Liver (tissue), 9 donors: ENCODE results near the gene MAGI1. TPM values are rescaled to one million over a fixed set of nuclear protein-coding genes. Genes with fewer than 3 reads are reported as not detected.

ENCODE experiments used
- DNase-seq: peaks from one replicate; pipeline ENCODE4 v3.0.0-alpha.2; 2017; ENCODE audit warnings: low spot score
- H3K27ac ChIP-seq, 2 donors: one replicate each; pipeline ENCODE4 v1.7.0; 2013; ENCODE audit warnings: inconsistent platforms in 2 of 2, low read length in 2 of 2, control low read depth in 1 of 2, low read depth in 1 of 2, mild to moderate bottlenecking in 1 of 2
- H3K27me3 ChIP-seq, 4 donors: one replicate each; pipeline versions ENCODE4 v1.6.1 to v1.7.0; 2013; ENCODE audit warnings: low read length in 3 of 4, inconsistent platforms in 1 of 4, mild to moderate bottlenecking in 1 of 4, moderate library complexity in 1 of 4; ENCODE audit not compliant: control insufficient read depth in 4 of 4, insufficient read depth in 4 of 4
- H3K36me3 ChIP-seq, 4 donors: one replicate each; pipeline versions ENCODE4 v1.6.1 to v1.7.0; 2013; ENCODE audit warnings: low read length in 3 of 4, mild to moderate bottlenecking in 3 of 4, low read depth in 1 of 4, moderate library complexity in 1 of 4; ENCODE audit not compliant: control insufficient read depth in 4 of 4, insufficient read depth in 3 of 4
- H3K4me1 ChIP-seq, 4 donors: one replicate each; pipeline versions ENCODE4 v1.6.1 to v1.7.0; 2013; ENCODE audit warnings: low read length in 3 of 4, mild to moderate bottlenecking in 3 of 4, moderate library complexity in 1 of 4; ENCODE audit not compliant: control insufficient read depth in 4 of 4, insufficient read depth in 4 of 4
- H3K4me3 ChIP-seq, 3 donors: one replicate each; pipeline versions ENCODE4 v1.6.1 to v1.7.0; 2013; ENCODE audit warnings: low read length in 3 of 3, control low read depth in 1 of 3, low read depth in 1 of 3, mild to moderate bottlenecking in 1 of 3
- H3K9ac ChIP-seq, 2 donors: one replicate each; pipeline ENCODE4 v1.7.0; 2013; ENCODE audit warnings: low read length in 2 of 2, mild to moderate bottlenecking in 2 of 2, moderate library complexity in 2 of 2, control low read depth in 1 of 2, low read depth in 1 of 2
- H3K9me3 ChIP-seq, 4 donors: one replicate each; pipeline versions ENCODE4 v1.6.1 to v1.7.0; 2013; ENCODE audit warnings: low read length in 3 of 4; ENCODE audit not compliant: control insufficient read depth in 4 of 4
- ATF3 ChIP-seq: IDR thresholded peaks from 2 replicates; pipeline ENCODE4 v1.6.1; 2016; ENCODE audit warnings: antibody characterized with exemption
- FOXA1 ChIP-seq: IDR thresholded peaks from 2 replicates; pipeline ENCODE4 v1.6.1; 2016; ENCODE audit warnings: antibody characterized with exemption
- FOXA2 ChIP-seq: IDR thresholded peaks from 2 replicates; pipeline ENCODE4 v1.6.1; 2016; ENCODE audit warnings: antibody characterized with exemption
- GABPA ChIP-seq, 2 donors: IDR thresholded peaks in 1 of 2; conservative IDR thresholded peaks in 1 of 2; 2 replicates each; pipeline ENCODE4 v1.6.1; 2016; ENCODE audit warnings: antibody characterized with exemption in 2 of 2, mild to moderate bottlenecking in 1 of 2, moderate library complexity in 1 of 2
- HNF4A ChIP-seq, 2 donors: conservative IDR thresholded peaks; 2 replicates each; pipeline ENCODE4 v1.6.1; 2016; ENCODE audit warnings: antibody characterized with exemption in 2 of 2, mild to moderate bottlenecking in 2 of 2
- JUND ChIP-seq, 2 donors: IDR thresholded peaks; 2 replicates each; pipeline ENCODE4 v1.6.1; 2016; ENCODE audit warnings: antibody characterized with exemption in 2 of 2
- NR2F2 ChIP-seq: IDR thresholded peaks from 2 replicates; pipeline ENCODE4 v1.6.1; 2016; ENCODE audit warnings: antibody characterized with exemption
- RAD21 ChIP-seq, 2 donors: IDR thresholded peaks; 2 replicates each; pipeline ENCODE4 v1.6.1; 2016; ENCODE audit warnings: antibody characterized with exemption in 2 of 2, mild to moderate bottlenecking in 2 of 2
- REST ChIP-seq: IDR thresholded peaks from 2 replicates; pipeline ENCODE4 v1.6.1; 2016; ENCODE audit warnings: antibody characterized with exemption, mild to moderate bottlenecking
- YY1 ChIP-seq: IDR thresholded peaks from 2 replicates; pipeline ENCODE4 v1.6.1; 2016; ENCODE audit warnings: antibody characterized with exemption, mild to moderate bottlenecking
- ZBTB33 ChIP-seq: IDR thresholded peaks from 2 replicates; pipeline ENCODE4 v1.6.1; 2016; ENCODE audit warnings: antibody characterized with exemption
- WGBS: extraction: QIAGEN DNeasy Blood & Tissue Kit; methylation state at CpG from one replicate; pipeline ENCODE4 v1.1.7; 2013; 5-methylcytosine and 5-hydroxymethylcytosine counted together
- polyA plus RNA-seq, 2 donors: library from polyadenylated mRNA; stranded (reverse) in 1 of 2; unstranded in 1 of 2; fragments of 200-250 nt in 1 of 2; fragments of >200 nt in 1 of 2; fragmentation: Nextera tagmentation in 1 of 2; extraction: Ambion mirVana in 1 of 2; gene quantifications; one replicate each; pipeline versions ENCODE4 v1.2.1 to v1.2.3, GENCODE V29; 2013 to 2015
- total RNA-seq, 2 donors: library from RNA; depleted of rRNA; stranded (reverse); fragments of >200 nt; gene quantifications; one replicate each; pipeline ENCODE4 v1.2.3, GENCODE V29; 2014
- donor health status: healthy.
- donor health status: healthy.
- donor health status: healthy.
- donor health status: healthy.
- donor health status: healthy.

MAGI1 gene
- total and polyA plus RNA-seq, 4 donors, result 9.6 to 68.8 (median 14.0) TPM

GRCh38 chr3:65963787-65964677 lies 74.7 kb downstream of the MAGI1 start:
- no peak for DNase-seq
- peak overlapping the region; percentile 27 to 43 for H3K27ac ChIP-seq
- no peak for TF ChIP-seq GABPA (IDR thresholded peaks at IDR 0.05 in 1 of 2, conservative IDR thresholded peaks at IDR 0.05 in 1 of 2)
- peak in 1 of 2 donors; percentile 49 for TF ChIP-seq JUND (IDR thresholded peaks at IDR 0.05)
- TF ChIP-seq HNF4A (conservative IDR thresholded peaks at IDR 0.05), result peak in 1 of 2 donors; percentile 18

DNA sequence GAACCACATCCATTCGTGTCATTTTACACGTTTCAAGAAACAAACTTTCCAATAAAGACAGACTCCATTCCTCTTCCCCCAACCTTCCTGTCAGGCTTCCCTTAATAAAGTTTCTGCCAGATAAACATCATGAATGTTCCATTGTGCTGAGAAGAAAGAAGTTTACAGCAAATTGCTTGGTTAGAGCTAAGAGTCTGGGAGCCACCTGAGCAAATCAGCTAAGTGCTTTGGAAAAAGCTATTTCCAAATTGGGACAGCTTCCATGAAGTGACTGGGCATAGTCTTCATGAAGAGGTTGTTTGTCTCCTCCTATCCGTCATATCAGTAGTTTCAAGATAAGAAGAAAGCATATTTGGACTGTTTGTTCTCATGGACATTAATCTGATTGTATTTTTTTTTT lies 77.0 kb downstream of the MAGI1 start:
- TF ChIP-seq NR2F2, result peak; percentile 10
- TF ChIP-seq ZBTB33, result no peak
- TF ChIP-seq RAD21 (IDR thresholded peaks at IDR 0.05), result peak in 1 of 2 donors; percentile 7
- no peak for TF ChIP-seq GABPA (IDR thresholded peaks at IDR 0.05 in 1 of 2, conservative IDR thresholded peaks at IDR 0.05 in 1 of 2)
- DNase-seq, result no peak
- H3K27ac ChIP-seq, result peak overlapping the region in 1 of 2 donors; percentile 36
- H3K9ac ChIP-seq, result no peak overlapping the region
- no peaks in the 10 kb centered on the region for H3K27me3 ChIP-seq
- WGBS, result 46% methylated on average over 3 of the region's 3 CpGs
- no peaks in the 10 kb centered on the region for H3K9me3 ChIP-seq
- H3K36me3 ChIP-seq, result no peaks in the 10 kb centered on the region
- peaks cover 2 to 7% (median 3%) of the 10 kb centered on the region in 4 donors for H3K4me1 ChIP-seq
- no peak overlapping the region for H3K4me3 ChIP-seq

More at GRCh38 chr3:65963787-65964677, 74.7 kb downstream of the MAGI1 start:
- Histone ChIP-seq H3K9me3 (no peaks in the 10 kb centered on the region), H3K27me3 (no peaks in the 10 kb centered on the region), H3K4me3 (no peak overlapping the region), H3K4me1 (peaks cover 0 to 5% (median 3%) of the 10 kb centered on the region in 4 donors), H3K9ac (no peak overlapping the region), H3K36me3 (no peaks in the 10 kb centered on the region)
- 86% methylated on average over 5 of the region's 5 CpGs for WGBS

DNA sequence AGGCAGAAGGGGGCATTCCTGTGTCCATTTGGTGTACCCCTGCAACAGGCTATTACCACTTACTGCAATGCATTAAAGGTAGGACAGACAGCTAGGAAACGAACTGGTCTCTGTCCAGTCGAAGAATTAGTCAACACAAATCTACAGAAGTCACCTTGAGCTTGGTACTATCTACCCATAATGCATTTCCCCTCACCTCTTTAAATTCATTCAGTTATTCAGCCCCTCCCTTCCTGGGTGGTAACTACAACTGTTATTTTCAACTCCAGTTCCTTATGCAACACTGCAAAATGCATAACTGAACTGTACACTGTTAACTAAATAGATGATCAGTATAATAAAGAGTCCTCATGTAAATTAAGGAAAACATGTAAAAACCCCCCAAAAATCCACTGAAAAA lies 77.6 kb downstream of the MAGI1 start:
- Histone ChIP-seq H3K4me1 (peaks cover 2 to 13% (median 7%) of the 10 kb centered on the region in 4 donors), H3K9ac (no peak overlapping the region), H3K27me3 (no peaks in the 10 kb centered on the region), H3K36me3 (no peaks in the 10 kb centered on the region), H3K4me3 (no peak overlapping the region), H3K9me3 (no peaks in the 10 kb centered on the region), H3K27ac (peak overlapping the region in 1 of 2 donors; percentile 36)
- no peak for DNase-seq
- no peak for TF ChIP-seq REST
- no peak for TF ChIP-seq HNF4A (conservative IDR thresholded peaks at IDR 0.05)
- TF ChIP-seq YY1, result no peak
- TF ChIP-seq ATF3, result no peak
- no peak for TF ChIP-seq ZBTB33
- TF ChIP-seq RAD21 (IDR thresholded peaks at IDR 0.05), result no peak
- TF ChIP-seq FOXA1, result no peak
- no peak for TF ChIP-seq FOXA2
- WGBS, result 74% methylated on average over 2 of the region's 2 CpGs
